ENCODE data around the gene CCDC102A.

DNA sequence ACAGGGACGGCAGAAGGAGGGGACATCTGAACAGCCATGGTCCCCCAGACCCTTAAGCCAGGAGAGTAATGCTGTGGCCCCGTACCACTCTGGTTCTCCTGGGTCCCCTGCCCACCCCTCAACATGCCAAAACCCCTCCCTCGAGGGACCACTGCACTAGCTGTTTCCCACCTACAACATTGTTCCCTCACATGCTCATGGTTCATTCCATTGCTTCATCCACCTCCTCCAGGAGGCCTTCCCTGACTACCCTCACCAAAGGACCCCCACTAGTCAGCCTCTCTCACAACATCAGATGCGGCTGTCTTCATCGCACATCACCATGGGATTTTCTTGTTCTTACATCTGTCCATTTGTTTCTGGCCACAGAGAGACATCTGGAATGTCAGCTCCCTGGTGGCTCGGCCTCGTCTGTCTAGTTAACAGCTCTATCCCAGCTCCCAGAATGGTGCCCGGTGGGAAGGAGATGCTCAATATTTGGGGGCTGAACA lies 51.8 kb downstream of the CCDC102A start:
- TF ChIP-seq, protein P1, sequence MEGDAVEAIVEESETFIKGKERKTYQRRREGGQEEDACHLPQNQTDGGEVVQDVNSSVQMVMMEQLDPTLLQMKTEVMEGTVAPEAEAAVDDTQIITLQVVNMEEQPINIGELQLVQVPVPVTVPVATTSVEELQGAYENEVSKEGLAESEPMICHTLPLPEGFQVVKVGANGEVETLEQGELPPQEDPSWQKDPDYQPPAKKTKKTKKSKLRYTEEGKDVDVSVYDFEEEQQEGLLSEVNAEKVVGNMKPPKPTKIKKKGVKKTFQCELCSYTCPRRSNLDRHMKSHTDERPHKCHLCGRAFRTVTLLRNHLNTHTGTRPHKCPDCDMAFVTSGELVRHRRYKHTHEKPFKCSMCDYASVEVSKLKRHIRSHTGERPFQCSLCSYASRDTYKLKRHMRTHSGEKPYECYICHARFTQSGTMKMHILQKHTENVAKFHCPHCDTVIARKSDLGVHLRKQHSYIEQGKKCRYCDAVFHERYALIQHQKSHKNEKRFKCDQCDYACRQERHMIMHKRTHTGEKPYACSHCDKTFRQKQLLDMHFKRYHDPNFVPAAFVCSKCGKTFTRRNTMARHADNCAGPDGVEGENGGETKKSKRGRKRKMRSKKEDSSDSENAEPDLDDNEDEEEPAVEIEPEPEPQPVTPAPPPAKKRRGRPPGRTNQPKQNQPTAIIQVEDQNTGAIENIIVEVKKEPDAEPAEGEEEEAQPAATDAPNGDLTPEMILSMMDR (IDR thresholded peaks at IDR 0.05) = no peak
- TF ChIP-seq POLR2A (IDR thresholded peaks at IDR 0.05) = no peak
- TF ChIP-seq EP300 (IDR thresholded peaks at IDR 0.05) = no peak

All from tibial nerve (tissue), 4 donors.